GM12878 (cell line): ENCODE data around the gene DIP2C. TPM values are rescaled to one million over a fixed set of nuclear protein-coding genes. Genes with fewer than 3 reads are reported as not detected.

Source experiments
- ATAC-seq: fragments of 200-7000 bp; cut with Tn5 transposase; 3 replicates; pipeline ENCODE4 v1.9.1; 2020; ENCODE audit warnings: mild to moderate bottlenecking, moderate library complexity
- BruUV-seq: library from RNA; stranded (reverse); fragments of 400-500 nt; replicated peaks from 2 replicates; lab custom pipeline; 2021; lab: Mats Ljungman, UMichigan
- CTCF ChIA-PET: fragments of 300-600 bp; sonication (Branson Sonifier 250); formaldehyde crosslinking; extraction: SDS; loops from one replicate; lab custom pipeline; 2021; ENCODE audit warnings: inconsistent platforms; lab: Yijun Ruan, JAX
- POLR2A ChIA-PET: fragments of 350-600 bp; formaldehyde crosslinking; extraction: SDS; loops from one replicate; lab custom pipeline; 2021; ENCODE audit warnings: inconsistent platforms; lab: Charles Lee
- RAD21 ChIA-PET: fragments of 300-600 bp; sonication (Branson Sonifier 250); formaldehyde crosslinking; loops from one replicate; lab custom pipeline; 2023; ENCODE audit warnings: antibody characterized with exemption; ENCODE audit not compliant: unreplicated experiment; lab: Charles Lee
- SMC1A ChIA-PET: fragments of 300-600 bp; sonication (Branson Sonifier 250); formaldehyde crosslinking; loops from one replicate; lab custom pipeline; 2023; ENCODE audit not compliant: unreplicated experiment, uncharacterized antibody; lab: Charles Lee
- DNase-seq: peaks from one replicate; pipeline ENCODE4 v3.0.0-alpha.2; 2011; ENCODE audit warnings: low read depth, low spot score
- FAIRE-seq: peaks from 3 replicates; lab custom pipeline; 2011; peaks lifted over from hg19 to GRCh38; lab: Jason Lieb, UNC
- H2AFZ ChIP-seq: 2 replicates; pipeline ENCODE4 v1.6.0; 2011; ENCODE audit warnings: low read depth, low read length, control low read depth; ENCODE audit not compliant: control insufficient read depth
- H3K27ac ChIP-seq: 2 replicates; pipeline ENCODE4 v1.5.1; 2011; ENCODE audit warnings: control low read depth; ENCODE audit not compliant: control insufficient read depth, insufficient read depth
- H3K27me3 ChIP-seq, 2 experiments: replicated peaks in 1 of 2; 2 replicates each; pipeline versions ENCODE4 v1.6.0 to v1.6.1; 2011; ENCODE audit warnings: low read length in 1 of 2; ENCODE audit not compliant: control insufficient read depth in 2 of 2, insufficient read depth in 2 of 2
- H3K36me3 ChIP-seq, 2 experiments: 2 replicates each; pipeline ENCODE4 v1.5.1; 2011; ENCODE audit warnings: low read length in 1 of 2; ENCODE audit not compliant: control insufficient read depth in 2 of 2, insufficient read depth in 2 of 2
- H3K4me1 ChIP-seq: 2 replicates; pipeline ENCODE4 v1.6.1; 2011; ENCODE audit warnings: mild to moderate bottlenecking, low read length, moderate library complexity, mixed read lengths; ENCODE audit not compliant: control insufficient read depth, insufficient read depth
- H3K4me2 ChIP-seq: 2 replicates; pipeline ENCODE4 v1.6.0; 2011; ENCODE audit warnings: control low read depth; ENCODE audit not compliant: control insufficient read depth, insufficient read depth
- H3K4me3 ChIP-seq: fragments of 200-600 bp; sonication (generic); 2 replicates; pipeline ENCODE4 v1.5.1; 2016
- H3K79me2 ChIP-seq: 2 replicates; pipeline ENCODE4 v1.6.0; 2011; ENCODE audit warnings: low read length; ENCODE audit not compliant: control insufficient read depth, insufficient read depth
- H3K9ac ChIP-seq: 2 replicates; pipeline ENCODE4 v1.8.0; 2011; ENCODE audit warnings: low read length, control low read depth, mixed read lengths; ENCODE audit not compliant: control insufficient read depth, insufficient read depth
- H3K9me3 ChIP-seq: replicated peaks from 3 replicates; pipeline ENCODE4 v1.5.1; 2011; ENCODE audit warnings: mild to moderate bottlenecking, low read length; ENCODE audit not compliant: control insufficient read depth, insufficient read depth
- H4K20me1 ChIP-seq: 2 replicates; pipeline ENCODE4 v1.6.0; 2011; ENCODE audit not compliant: control insufficient read depth, insufficient read depth
- CHD4 ChIP-seq: fragments of 200-600 bp; sonication (generic); IDR thresholded peaks from 2 replicates; pipeline ENCODE4 v1.6.1; 2016; ENCODE audit warnings: mild to moderate bottlenecking
- CREB1 ChIP-seq: IDR thresholded peaks from 2 replicates; pipeline ENCODE4 v1.6.1; 2012; ENCODE audit warnings: low read depth, mild to moderate bottlenecking, inconsistent platforms
- EP300 ChIP-seq, 2 experiments: fragments of 150-350 bp in 1 of 2; IDR thresholded peaks; 2 replicates each; pipeline ENCODE4 v1.6.1; 2011 to 2012; ENCODE audit warnings: low read depth in 2 of 2, low read length in 2 of 2, borderline replicate concordance in 1 of 2, improper control_type of control experiment in 1 of 2, inconsistent platforms in 1 of 2; ENCODE audit not compliant: control insufficient read depth in 1 of 2
- HDAC6 ChIP-seq: fragments of 200-600 bp; sonication (generic); IDR thresholded peaks from one replicate; pipeline ENCODE4 v1.8.0; 2017; ENCODE audit warnings: antibody characterized with exemption; ENCODE audit not compliant: unreplicated experiment
- KAT2A ChIP-seq: conservative IDR thresholded peaks from 2 replicates; pipeline ENCODE4 v1.6.1; 2011; ENCODE audit warnings: low read depth, low read length; ENCODE audit not compliant: control insufficient read depth
- LARP7 ChIP-seq: fragments of 450-650 bp; IDR thresholded peaks from 2 replicates; pipeline ENCODE4 v1.6.1; 2017; ENCODE audit warnings: mild to moderate bottlenecking
- MEF2A ChIP-seq: IDR thresholded peaks from 2 replicates; pipeline ENCODE4 v1.6.1; 2011; ENCODE audit warnings: low read depth, mild to moderate bottlenecking, low read length, moderate library complexity; ENCODE audit not compliant: insufficient read depth
- MYC ChIP-seq: IDR thresholded peaks from 2 replicates; pipeline ENCODE4 v1.6.1; 2011; ENCODE audit warnings: mild to moderate bottlenecking, low read length, moderate library complexity, inconsistent platforms; ENCODE audit not compliant: insufficient read depth, insufficient replicate concordance, insufficient read length, severe bottlenecking
- NFIC ChIP-seq: IDR thresholded peaks from 2 replicates; pipeline ENCODE4 v1.6.1; 2012; ENCODE audit warnings: low read depth, mild to moderate bottlenecking, inconsistent platforms, low read length, moderate library complexity
- NFYB ChIP-seq: IDR thresholded peaks from 2 replicates; pipeline ENCODE4 v1.6.1; 2011; ENCODE audit warnings: low read depth, mild to moderate bottlenecking, low read length, improper control_type of control experiment, moderate library complexity; ENCODE audit not compliant: insufficient read depth
- PKNOX1 ChIP-seq: fragments of 450-650 bp; IDR thresholded peaks from 2 replicates; pipeline ENCODE4 v1.6.1; 2016; ENCODE audit warnings: mild to moderate bottlenecking
- POLR2AphosphoS5 ChIP-seq: IDR thresholded peaks from 2 replicates; pipeline ENCODE4 v1.6.1; 2011; ENCODE audit warnings: mild to moderate bottlenecking, low read length, inconsistent platforms
- RAD51 ChIP-seq: fragments of 450-650 bp; IDR thresholded peaks from 2 replicates; pipeline ENCODE4 v1.6.1; 2016; ENCODE audit warnings: moderate library complexity, mild to moderate bottlenecking, inconsistent platforms
- RCOR1 ChIP-seq: conservative IDR thresholded peaks from 2 replicates; pipeline ENCODE4 v1.6.1; 2012; ENCODE audit warnings: low read depth, low read length, improper control_type of control experiment
- SP1 ChIP-seq: IDR thresholded peaks from one replicate; pipeline ENCODE4 v1.6.1; 2011; ENCODE audit warnings: low read depth, low read length
- SREBF1 ChIP-seq: IDR thresholded peaks from 2 replicates; pipeline ENCODE4 v1.6.1; 2012; ENCODE audit warnings: mild to moderate bottlenecking, low read length
- TBL1XR1 ChIP-seq: IDR thresholded peaks from 2 replicates; pipeline ENCODE4 v1.6.1; 2012; ENCODE audit warnings: low read depth, low read length, improper control_type of control experiment
- TCF7 ChIP-seq: IDR thresholded peaks from 2 replicates; pipeline ENCODE4 v1.6.1; 2014; ENCODE audit warnings: antibody characterized with exemption, borderline replicate concordance
- YBX1 ChIP-seq: fragments of 450-650 bp; IDR thresholded peaks from 2 replicates; pipeline ENCODE4 v1.6.1; 2016; ENCODE audit warnings: antibody characterized with exemption
- YY1 ChIP-seq: IDR thresholded peaks from 2 replicates; pipeline ENCODE4 v1.6.1; 2011; ENCODE audit warnings: low read depth, mild to moderate bottlenecking, low read length
- WGBS: methylation state at CpG from one replicate; pipeline ENCODE4 v1.1.6; 2016; ENCODE audit warnings: low lambda C conversion rate; ENCODE audit not compliant: insufficient replicate concordance, insufficient coverage; ENCODE audit errors: missing lambda C conversion rate; 5-methylcytosine and 5-hydroxymethylcytosine counted together
- in situ Hi-C: fragments of 300-500 bp; cut with MboI; formaldehyde crosslinking; loops from 9 replicates; pipeline ENCODE4 v1.14.3; 2018; ENCODE audit warnings: mixed read lengths
- intact Hi-C: fragments of 100-400 bp; cut with micrococcal nuclease; formaldehyde crosslinking; loops from one replicate; pipeline ENCODE4 v1.14.2; 2022; ENCODE audit not compliant: unreplicated experiment
- polyA plus RNA-seq, 11 experiments: library from polyadenylated mRNA; depleted of rRNA in 4 of 11; unstranded in 6 of 11; stranded (reverse) in 5 of 11; fragments of >200 nt; fragmentation: Nextera tagmentation in 4 of 11; fragmentation: Illumina TruSeq in 1 of 11; extraction: Ambion mirVana in 4 of 11; extraction: Trizol in 1 of 11; gene quantifications; 1 replicate in 1 of 11; 2 replicates in 10 of 11; pipeline versions ENCODE4 v1.2.1 to v1.2.3, GENCODE V29; 2011 to 2016; ENCODE audit warnings: inconsistent platforms in 2 of 11, missing spikeins in 2 of 11, low read depth in 1 of 11
- total RNA-seq, 4 experiments: library from RNA; depleted of rRNA in 3 of 4; stranded (reverse); fragments of >200 nt in 3 of 4; fragmentation: Illumina TruSeq in 1 of 4; extraction: Trizol in 1 of 4; gene quantifications; 2 replicates each; pipeline versions ENCODE4 v1.2.1 to v1.2.3, GENCODE V29; 2013 to 2021

DIP2C gene
- total and polyA plus RNA-seq, 10 of the 15 experiments (the other 5 are each of a cell fraction or from before 2014, with no cell fraction given) = 0.01 to 0.10 (median 0.06) TPM

DNA sequence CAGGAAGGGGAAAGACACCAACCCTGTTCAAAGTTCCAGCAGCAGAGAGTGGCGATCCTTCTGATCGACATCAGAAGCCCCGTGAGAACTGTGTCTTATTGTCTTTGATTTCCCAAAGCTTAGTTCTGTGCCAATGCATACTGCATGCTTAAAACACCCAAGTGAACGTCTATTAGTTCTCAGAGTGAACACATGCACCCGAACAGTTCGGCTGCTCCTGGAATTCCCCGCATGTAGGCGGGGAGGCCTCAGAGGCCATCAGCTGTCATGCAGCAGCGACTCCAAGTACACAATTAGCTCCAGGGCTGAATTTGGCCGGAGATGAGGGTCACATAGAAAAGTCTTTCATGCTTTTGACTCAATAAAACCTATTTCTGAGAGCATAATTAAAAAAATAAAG is 277.4 kb downstream of the DIP2C start:
- Histone ChIP-seq H3K9ac (no peak overlapping the region), H3K9me3 (no peaks in the 10 kb centered on the region), H3K4me2 (no peak overlapping the region), H3K4me3 (no peak overlapping the region), H4K20me1 (no peaks in the 10 kb centered on the region), H3K36me3 (no peaks in the 10 kb centered on the region), H3K4me1 (no peaks in the 10 kb centered on the region), H3K27me3 (peaks cover 0 to 2% of the 10 kb centered on the region in 2 experiments; a peak in 2 of 4 replicates), H3K27ac (no peak overlapping the region), H3K79me2 (no peaks in the 10 kb centered on the region), H2AFZ (no peak overlapping the region)
- DNase-seq (no peak), FAIRE-seq (no peak), ATAC-seq (peak; percentile 58)
- CTCF ChIA-PET = no interaction called here
- RAD21 ChIA-PET = no interaction called here
- intact Hi-C loops = no loop called here
- SMC1A ChIA-PET = no interaction called here
- BruUV-seq = no TSS peak
- TF ChIP-seq TCF7 = no peak
- no peak for TF ChIP-seq TBL1XR1
- TF ChIP-seq PKNOX1 = peak; percentile 44; the same call in 1 of the 2 replicates
- no peak for TF ChIP-seq MEF2A
- 0 out of 2 replicates have a peak, but pooled peaks have one; percentile 16 for TF ChIP-seq YY1
- no peak for TF ChIP-seq NFIC
- 5% methylated on average over 10 of the region's 10 CpGs for WGBS
- in situ Hi-C loops = no loop called here
- POLR2A ChIA-PET = no interaction called here

- ChIA-PET RAD21 (no interaction called here), POLR2A (no interaction called here), CTCF (no interaction called here), SMC1A (no interaction called here)
- BruUV-seq = no TSS peak
- no peak overlapping the region for H3K4me2 ChIP-seq
- no peaks in the 10 kb centered on the region for H3K9me3 ChIP-seq
- no peak overlapping the region for H2AFZ ChIP-seq
- H3K4me1 ChIP-seq = no peaks in the 10 kb centered on the region
- no peak overlapping the region for H3K9ac ChIP-seq
- H3K4me3 ChIP-seq = no peak overlapping the region
- in situ Hi-C loops = no loop called here
- no peaks in the 10 kb centered on the region for H4K20me1 ChIP-seq
- no peak overlapping the region for H3K27ac ChIP-seq
- DNase-seq (no peak), ATAC-seq (no peak), FAIRE-seq (no peak)
- H3K79me2 ChIP-seq = no peaks in the 10 kb centered on the region
- no peaks in the 10 kb centered on the region for H3K36me3 ChIP-seq
- WGBS = 40% methylated on average over 13 of the region's 13 CpGs
- intact Hi-C loops = no loop called here
- peaks cover 0 to 2% of the 10 kb centered on the region in 2 experiments; a peak in 2 of 4 replicates for H3K27me3 ChIP-seq
- TF ChIP-seq LARP7 (no peak), KAT2A (no peak), HDAC6 (no peak), SP1 (no peak), SREBF1 (no peak), EP300 (IDR thresholded peaks at IDR 0.05; ENCODE audit: borderline replicate concordance in 1 of 2, control insufficient read depth in 1 of 2, low read depth in 2 of 2, low read length in 2 of 2) (no peak), RCOR1 (no peak), MYC (no peak), CHD4 (no peak), CREB1 (no peak), RAD51 (no peak), POLR2AphosphoS5 (no peak), NFYB (no peak), YBX1 (no peak)
Measured at GRCh38 chr10:411603-412002, 277.9 kb downstream of the DIP2C start.
